Measurements from ENCODE around the gene INTS1. TPM values are rescaled to one million over a fixed set of nuclear protein-coding genes. Genes with fewer than 3 reads are reported as not detected.

The INTS1 gene
- total RNA-seq, result 100 to 1,000 TPM in 1 of 2 donors, 10 to 100 TPM in 1; 61.0 to 141 TPM

GRCh38 chr7:1503816-1504775, at the start of gene INTS1:
INTS1 (minus strand) TSS chr7:1504389; CDS start chr7:1503960, 429 bp downstream.
- Histone ChIP-seq H3K9me3 (no peaks in the 10 kb centered on the region), H3K27ac (peak within 1 kb of the TSS; percentile 51), H3K9ac (ENCODE audit: low read depth in 2 of 2, low read length in 2 of 2) (peak within 1 kb of the TSS; percentile 64 to 82), H3K4me3 (peak within 1 kb of the TSS; percentile 98), H3K36me3 (no peaks in the 10 kb centered on the region), H3K4me1 (peaks cover 8% of the 10 kb centered on the region), H3K27me3 (no peaks in the 10 kb centered on the region)
- intact Hi-C loops (cut with DNase I), result loop anchor here (5.0 kb wide), 1 partner anchor 53 kb away; the partner anchor contains the start of gene TMEM184A
- DNase-seq, result peak; percentile 94
- TF ChIP-seq CTCF (IDR thresholded peaks at IDR 0.05), result peak; percentile 85

GRCh38 chr7:1553512-1554210, 49.5 kb upstream of the INTS1 start:
- DNase-seq, result no peak
- Histone ChIP-seq H3K27me3 (no peaks in the 10 kb centered on the region), H3K9me3 (no peaks in the 10 kb centered on the region), H3K4me3 (no peak overlapping the region), H3K9ac (ENCODE audit: low read depth in 2 of 2, low read length in 2 of 2) (peak overlapping the region in 1 of 2 donors; percentile 6), H3K36me3 (no peaks in the 10 kb centered on the region), H3K27ac (no peak overlapping the region), H3K4me1 (no peaks in the 10 kb centered on the region)
- TF ChIP-seq CTCF (IDR thresholded peaks at IDR 0.05), result no peak
- intact Hi-C loops (cut with DNase I), result no loop called here

GRCh38 chr7:1552200-1552599, 48.0 kb upstream of the INTS1 start:
- no peaks in the 10 kb centered on the region for H3K36me3 ChIP-seq
- no peak overlapping the region for H3K9ac ChIP-seq (ENCODE audit: low read depth in 2 of 2, low read length in 2 of 2)
- no peak for TF ChIP-seq CTCF (IDR thresholded peaks at IDR 0.05)
- H3K9me3 ChIP-seq, result no peaks in the 10 kb centered on the region
- H3K4me1 ChIP-seq, result no peaks in the 10 kb centered on the region
- H3K27me3 ChIP-seq, result no peaks in the 10 kb centered on the region
- no peak overlapping the region for H3K4me3 ChIP-seq
- intact Hi-C loops (cut with DNase I), result no loop called here
- no peak overlapping the region for H3K27ac ChIP-seq
- DNase-seq, result no peak

GRCh38 chr7:1550846-1551155, 46.6 kb upstream of the INTS1 start:
- Histone ChIP-seq H3K4me3 (no peak overlapping the region), H3K27me3 (no peaks in the 10 kb centered on the region), H3K36me3 (no peaks in the 10 kb centered on the region), H3K9me3 (no peaks in the 10 kb centered on the region), H3K9ac (ENCODE audit: low read depth in 2 of 2, low read length in 2 of 2) (no peak overlapping the region), H3K27ac (no peak overlapping the region), H3K4me1 (peaks cover 3% of the 10 kb centered on the region)
- DNase-seq, result no peak
- no peak for TF ChIP-seq CTCF (IDR thresholded peaks at IDR 0.05)
- intact Hi-C loops (cut with DNase I), result no loop called here

- intact Hi-C loops (cut with DNase I), result no loop called here
- H3K27me3 ChIP-seq, result no peaks in the 10 kb centered on the region
- DNase-seq, result no peak
- no peak for TF ChIP-seq CTCF (IDR thresholded peaks at IDR 0.05)
- peaks cover 3% of the 10 kb centered on the region for H3K4me1 ChIP-seq
- H3K36me3 ChIP-seq, result no peaks in the 10 kb centered on the region
- H3K9me3 ChIP-seq, result no peaks in the 10 kb centered on the region
- no peak overlapping the region for H3K4me3 ChIP-seq
- H3K9ac ChIP-seq (ENCODE audit: low read depth in 2 of 2, low read length in 2 of 2), result no peak overlapping the region
- H3K27ac ChIP-seq, result no peak overlapping the region
Measured at GRCh38 chr7:1550005-1550845, 46.0 kb upstream of the INTS1 start.
